GM18870 (cell line): ENCODE data around the gene ESPNL.
"Not testable (repeated sequence)": the region's sequence is repeated elsewhere in the genome, so short reads cannot be mapped to it uniquely, and the experiment has no call there.

Source experiments
- ATAC-seq: cut with Tn5 transposase; IDR thresholded peaks from one replicate; pipeline ENCODE4 v1.9.1; 2021; ENCODE audit warnings: moderate library complexity; ENCODE audit not compliant: unreplicated experiment

Gene ESPNL

DNA sequence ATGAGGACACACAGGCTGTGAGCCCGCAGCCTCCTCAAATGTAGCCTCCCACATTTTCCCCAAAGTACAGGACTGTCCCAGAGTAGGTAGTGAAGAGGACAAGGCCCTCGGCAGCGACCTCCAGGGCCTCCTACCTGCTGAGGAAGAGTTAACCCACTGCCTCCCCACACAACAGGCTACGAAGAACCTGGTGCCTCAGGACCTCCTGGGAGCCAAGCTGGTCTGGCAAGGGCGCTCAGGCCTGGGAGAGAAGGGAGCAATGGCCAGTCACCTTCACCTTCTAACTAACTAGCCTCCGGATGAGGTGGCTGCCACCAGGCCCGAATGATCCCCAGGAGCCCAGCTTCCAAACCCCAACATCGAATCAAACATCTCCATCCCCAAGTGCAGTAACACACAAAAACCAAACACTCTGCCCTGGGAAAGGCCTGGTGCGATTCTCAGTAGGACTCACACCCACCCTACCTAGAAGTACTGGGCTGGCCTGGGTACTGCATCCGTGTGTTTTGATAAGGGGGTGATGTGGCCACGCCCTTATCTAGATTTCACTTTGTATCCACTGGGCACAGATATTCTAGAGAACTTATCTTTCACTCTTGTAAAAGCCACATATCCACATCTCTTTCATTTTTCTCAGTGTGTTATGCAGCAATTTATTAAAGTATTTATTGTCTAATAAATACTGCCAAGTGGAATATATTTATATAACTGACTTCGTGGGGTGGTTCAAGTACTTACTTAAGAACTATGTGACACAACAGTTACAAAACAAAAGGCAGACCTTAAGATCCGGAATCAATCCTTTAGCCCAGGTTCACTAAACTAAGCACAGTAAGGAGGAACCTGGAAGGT is 68.3 kb downstream of the ESPNL start:
- no peak for ATAC-seq

DNA sequence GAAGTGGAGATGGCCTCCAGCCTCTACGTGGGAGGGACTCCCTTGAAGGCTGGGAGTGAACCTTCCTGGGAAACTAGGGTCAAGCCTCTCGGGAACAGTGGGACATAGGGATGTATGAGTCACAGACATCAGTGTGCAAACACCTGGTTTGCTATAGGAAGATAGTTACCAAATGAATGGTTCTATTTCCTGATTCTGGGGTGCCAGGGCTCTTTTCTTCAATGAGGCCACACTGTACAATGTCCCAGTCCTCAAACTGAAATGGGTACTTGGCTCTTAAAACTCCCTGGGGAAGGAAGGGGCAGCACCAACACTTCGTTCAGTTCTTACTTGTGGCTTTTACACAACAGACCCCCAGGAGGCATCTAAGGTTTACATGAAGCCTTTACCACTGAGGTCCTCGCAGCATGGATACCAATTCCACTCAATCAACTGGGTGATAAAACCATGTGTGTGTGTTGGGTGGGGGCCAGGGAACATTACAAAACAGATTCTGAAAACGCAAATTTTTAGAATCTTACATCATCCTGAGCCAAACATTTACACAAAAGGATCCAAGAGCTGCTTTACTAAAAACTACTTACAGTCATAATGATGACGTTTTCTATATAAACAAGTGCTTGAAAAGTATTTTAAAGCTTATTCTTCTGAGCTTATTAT is 69.0 kb downstream of the ESPNL start:
- no peak for ATAC-seq

DNA sequence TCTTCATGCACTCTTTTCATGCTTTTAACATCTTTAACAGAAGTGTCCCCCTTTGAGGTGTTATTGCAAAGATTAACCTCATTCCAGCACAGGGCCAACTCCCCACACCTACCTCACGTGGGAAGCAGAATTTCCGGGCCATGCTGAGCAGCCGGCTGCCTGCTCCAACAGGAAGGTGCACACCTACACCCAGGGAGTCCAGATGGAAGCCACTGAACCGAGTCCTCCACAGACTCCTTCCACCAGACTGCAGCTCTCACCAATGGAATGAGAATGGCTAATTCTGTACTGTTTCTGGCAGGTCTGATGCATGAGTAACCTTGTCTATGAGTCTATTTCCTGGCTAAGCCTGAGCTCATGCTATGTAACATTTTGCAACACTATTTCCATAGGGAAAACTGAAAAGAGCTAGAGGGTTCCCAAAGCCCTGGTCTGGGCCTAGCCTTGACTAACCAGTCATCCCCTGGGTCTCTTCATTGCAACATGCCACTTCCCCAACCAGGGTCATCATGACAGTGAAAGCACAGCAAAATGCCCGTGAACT is 69.6 kb downstream of the ESPNL start:
- no peak for ATAC-seq

DNA sequence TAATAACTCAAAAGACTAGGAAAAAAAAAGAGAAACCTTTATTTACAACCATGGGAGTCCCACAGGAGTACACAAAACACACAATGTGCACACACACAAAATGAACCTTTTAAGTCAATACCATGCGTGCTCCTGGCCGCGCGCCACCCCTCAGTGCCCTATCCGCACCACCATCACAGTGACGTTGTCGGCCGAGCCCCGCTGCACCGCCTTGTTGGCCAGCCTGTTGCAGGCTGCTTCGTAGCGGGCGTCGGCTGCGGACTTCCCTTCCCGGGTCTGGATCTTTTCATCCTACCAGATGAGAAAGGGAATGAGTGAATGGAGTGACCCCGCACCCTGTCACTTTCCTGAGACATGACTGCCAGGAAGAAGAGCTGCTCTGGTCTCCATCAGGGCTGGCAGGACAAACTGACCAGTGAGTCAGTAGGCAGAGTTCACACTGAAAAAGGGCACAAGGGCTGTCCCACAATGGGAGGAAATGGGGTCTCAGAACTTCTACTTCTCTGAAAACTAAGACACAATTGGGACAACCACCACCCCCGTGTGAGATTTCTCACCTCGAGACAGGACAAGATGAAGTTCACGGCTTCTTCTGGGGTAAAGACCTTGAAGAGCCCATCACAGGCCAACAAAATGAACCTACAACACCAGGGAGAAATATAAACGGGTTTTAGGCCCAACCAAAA is 70.4 kb downstream of the ESPNL start:
- ATAC-seq = no peak

DNA sequence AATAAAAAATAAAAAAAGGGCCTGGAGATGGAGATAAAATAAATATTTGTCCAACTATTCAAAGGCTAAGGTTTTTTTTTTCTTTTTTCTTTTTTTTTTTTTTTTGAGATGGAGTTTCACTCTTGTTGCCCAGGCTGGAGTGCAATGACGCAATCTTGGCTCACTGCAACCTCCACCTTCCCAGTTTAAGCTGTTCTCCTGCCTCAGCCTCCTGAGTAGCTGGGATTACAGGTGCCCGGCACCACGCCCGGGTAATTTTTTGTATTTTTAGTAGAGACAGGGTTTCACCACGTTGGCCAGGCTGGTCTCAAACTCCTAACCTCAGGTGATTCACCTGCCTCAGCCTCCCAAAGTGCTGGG is 70.9 kb downstream of the ESPNL start:
- ATAC-seq = not testable (repeated sequence)

DNA sequence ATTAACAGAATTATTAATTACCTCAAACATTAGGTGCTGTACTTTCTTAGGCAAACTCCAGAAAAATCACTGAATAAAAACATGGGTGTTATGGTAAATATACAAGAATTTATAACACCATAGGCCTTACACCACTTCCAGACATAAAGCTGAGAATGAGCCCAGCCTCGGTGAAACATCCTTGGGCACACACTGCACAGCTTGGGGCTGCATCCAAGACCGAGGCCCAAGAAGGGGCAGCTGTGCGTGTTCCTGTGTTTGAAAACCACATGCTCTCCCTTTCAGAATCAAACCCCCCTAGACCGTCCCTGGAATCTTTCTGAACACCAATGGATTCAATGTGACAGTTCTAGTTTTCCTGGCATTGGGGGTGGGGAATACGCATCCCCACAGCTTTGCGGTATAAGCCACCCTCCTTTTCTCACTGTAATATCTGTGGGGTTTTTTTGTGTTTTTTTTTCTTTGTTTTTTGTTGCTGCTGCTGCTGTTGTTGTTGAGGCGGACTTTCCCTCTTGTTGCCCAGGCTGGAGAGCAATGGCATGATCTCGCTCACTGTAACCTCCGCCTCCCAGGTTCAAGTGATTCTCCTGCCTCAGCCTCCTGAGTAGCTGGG is 71.5 kb downstream of the ESPNL start:
- no peak for ATAC-seq

DNA sequence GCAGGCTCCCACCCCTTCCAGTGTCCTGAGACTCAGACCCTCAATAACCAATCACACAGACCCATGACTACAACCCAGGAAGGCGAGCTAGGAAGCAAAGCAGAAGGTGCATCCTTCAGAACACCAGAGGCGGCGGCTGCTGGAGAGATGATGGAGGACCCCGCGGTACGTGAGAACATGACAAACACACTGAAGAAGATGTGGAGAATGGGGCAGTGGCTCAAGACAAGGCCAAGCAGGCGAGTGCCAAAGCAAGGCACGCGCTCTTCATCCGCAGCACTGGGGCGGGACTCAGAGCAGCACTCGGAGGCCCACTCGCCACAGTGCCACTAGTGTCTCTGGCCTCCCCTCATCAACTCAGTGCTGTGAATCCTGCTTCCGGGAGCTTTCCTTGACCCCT is 72.3 kb downstream of the ESPNL start:
- no peak for ATAC-seq

DNA sequence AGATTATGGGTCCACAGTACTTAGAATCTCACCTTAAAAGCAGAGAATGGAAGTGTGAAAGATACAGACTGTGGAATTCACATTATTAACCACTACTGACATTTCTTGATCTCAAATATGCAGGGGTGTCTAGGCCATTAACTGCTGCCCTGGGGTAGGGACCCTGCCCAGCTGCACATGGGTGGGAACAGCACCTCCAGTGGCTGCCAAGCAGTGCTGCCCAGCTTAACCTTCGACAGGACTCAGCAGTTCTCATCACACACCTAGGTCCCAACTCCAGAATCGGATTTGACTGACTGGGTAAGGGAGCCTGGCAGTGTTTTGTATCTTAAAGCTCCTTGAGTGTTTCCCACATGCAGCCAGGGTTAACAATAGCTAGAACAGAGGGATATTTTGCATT is 73.6 kb downstream of the ESPNL start:
- no peak for ATAC-seq

DNA sequence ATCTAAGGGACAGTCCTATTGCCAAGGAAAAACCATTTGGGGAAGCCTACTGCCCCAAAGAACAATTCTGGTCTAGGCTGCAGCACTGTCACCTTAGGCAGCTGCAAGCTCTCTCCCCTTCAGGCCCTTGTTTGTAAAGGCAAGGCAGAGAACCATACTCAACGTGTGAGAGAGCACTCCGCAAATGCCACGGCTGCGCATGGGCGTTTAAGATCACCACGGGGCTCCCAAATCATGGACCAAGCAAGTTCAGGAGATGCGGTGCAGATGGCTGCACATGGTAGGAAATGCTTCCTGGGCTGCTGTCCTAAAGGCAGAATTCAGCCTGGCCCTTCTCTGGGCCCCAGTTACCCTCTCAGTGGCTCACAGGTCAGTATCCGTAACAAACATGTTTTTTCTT is 74.2 kb downstream of the ESPNL start:
- ATAC-seq = no peak

DNA sequence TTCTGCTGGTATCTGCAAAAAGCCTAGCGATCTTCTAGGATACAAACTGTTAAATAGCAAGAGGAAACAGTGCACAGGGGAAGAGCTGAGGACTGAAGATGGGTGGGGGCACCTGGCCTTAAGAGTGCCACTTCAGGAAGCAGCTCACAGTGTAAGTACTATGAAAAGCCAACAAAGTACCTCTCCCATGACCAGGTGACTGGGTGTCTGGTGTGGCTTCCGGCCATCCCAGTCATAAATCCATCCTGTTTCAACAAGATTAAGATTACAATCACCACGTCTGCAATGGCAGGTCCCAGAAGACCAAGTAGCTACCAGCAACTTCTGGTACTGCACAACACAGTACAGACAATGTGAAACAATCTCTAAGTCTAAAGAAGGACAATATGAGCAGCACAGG is 74.6 kb downstream of the ESPNL start:
- no peak for ATAC-seq

DNA sequence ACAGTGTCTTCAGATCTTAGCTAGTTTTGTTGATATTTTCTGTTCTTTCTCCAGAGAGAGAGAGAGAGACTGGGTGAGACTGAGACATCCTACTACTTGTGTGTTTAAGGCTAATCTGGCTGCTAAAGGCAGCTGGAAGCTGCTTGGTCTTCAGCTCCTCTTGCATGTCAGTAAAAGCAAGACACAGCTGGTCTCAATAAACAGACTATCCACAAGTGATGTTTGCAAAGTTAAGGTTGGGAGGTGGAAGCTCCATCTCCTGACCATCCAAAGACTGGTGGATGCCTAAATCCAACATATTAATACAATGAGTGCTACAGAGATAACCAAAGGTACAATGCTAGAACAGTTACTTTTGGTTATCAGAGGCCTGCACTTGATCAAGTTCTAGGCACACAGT is 76.5 kb downstream of the ESPNL start:
- no peak for ATAC-seq

DNA sequence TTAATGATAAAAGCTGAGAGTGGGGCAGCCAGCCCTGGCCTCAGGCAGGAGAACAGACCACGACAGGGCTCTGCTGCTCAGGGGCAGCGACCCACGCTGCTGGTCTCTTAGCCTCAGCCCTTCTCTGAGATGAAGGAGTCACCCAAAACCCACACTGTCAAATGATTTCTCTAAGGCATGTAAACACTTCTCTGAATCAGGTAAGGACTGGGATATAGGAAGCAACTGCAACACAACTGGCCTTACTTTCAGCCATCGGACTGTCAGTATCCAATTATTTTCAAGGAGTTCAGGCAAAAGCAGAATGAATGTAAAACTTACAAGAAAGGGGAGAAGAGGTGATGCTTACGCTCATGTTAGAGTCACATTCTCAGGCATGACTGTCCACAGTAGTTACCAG is 80.4 kb downstream of the ESPNL start:
- ATAC-seq = no peak

DNA sequence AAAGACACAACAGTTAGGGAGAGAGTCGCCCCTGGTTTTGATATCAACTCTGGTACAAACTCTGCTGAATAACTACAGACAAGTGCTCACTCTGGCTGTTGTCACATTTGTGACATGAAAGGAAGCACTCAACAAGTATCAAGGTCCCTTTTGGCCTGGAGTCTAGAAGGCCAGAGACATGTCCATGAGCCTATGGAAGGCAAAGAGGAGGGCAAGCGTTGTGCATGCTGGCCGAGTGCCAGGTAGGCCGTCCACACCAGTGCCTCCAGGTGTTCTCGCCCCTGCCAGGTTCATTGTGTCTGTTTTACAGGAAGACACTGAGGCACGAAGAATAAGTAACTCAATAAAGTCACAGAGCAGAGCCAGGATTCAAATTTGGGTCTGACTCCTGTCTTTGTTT is 82.2 kb downstream of the ESPNL start:
- no peak for ATAC-seq
